ENCODE results near the gene TTLL8. TPM values are rescaled to one million over a fixed set of nuclear protein-coding genes. Genes with fewer than 3 reads are reported as not detected.

The TTLL8 gene
- not detected in 2 replicates for total RNA-seq
- not detected in 2 replicates for polyA plus RNA-seq
- not detected in 2 replicates for polyA plus RNA-seq (2011; cell fraction: cytosol; rRNA removed)
- not detected in 2 replicates for polyA plus RNA-seq (2011; cell fraction: nucleus; rRNA removed)
- not detected in 2 replicates for polyA plus RNA-seq (2012)
- not detected in 2 replicates for polyA minus RNA-seq
- not detected for polyA minus RNA-seq (2011; cell fraction: cytosol; rRNA and poly(A)+ RNA removed)
- polyA minus RNA-seq (2011; cell fraction: nucleus; rRNA and poly(A)+ RNA removed) = not detected in 2 replicates
- Bru-seq, nascent RNA = not detected
- percentile 1 among the genes with signal in this experiment for BruChase-seq, experiment 1, labeled RNA remaining after a 6-hour chase
- BruChase-seq, experiment 2, labeled RNA remaining after a 2-hour chase = percentile 3 among the genes with signal in this experiment
- long read RNA-seq = 0 reads

- H3K4me1 ChIP-seq (ENCODE audit: control insufficient read depth, extremely low read depth, insufficient read depth, low read length) = no peaks in the 10 kb centered on the region
- TF ChIP-seq EZH2 (IDR thresholded peaks at IDR 0.05; ENCODE audit: borderline replicate concordance, low read depth, low read length, severe bottlenecking) (peak; percentile 98), JUN (IDR thresholded peaks at IDR 0.05; ENCODE audit: borderline replicate concordance, insufficient read depth, insufficient read length, low read depth) (no peak)
- no TSS peak for BruUV-seq (replicated peaks)
- no peak for DNase-seq (ENCODE audit: low read depth, low spot score)
- no peak within 1 kb of the TSS for H3K9ac ChIP-seq (replicated peaks; ENCODE audit: extremely low read depth, insufficient read depth, low read length)
- ChIA-PET POLR2A (no interaction called here), CTCF (interaction anchor here (1.4 to 2.5 kb wide), 3 partner anchors 27 to 54 kb away, joined by 4 to 9 read pairs (median 5); partner anchors contain the start of gene MLC1)
- H2AFZ ChIP-seq (ENCODE audit: low read depth, low read length) = no peak within 1 kb of the TSS
- intact Hi-C loops (cut with micrococcal nuclease) = no loop called here
- FAIRE-seq = no peak
- no peak within 1 kb of the TSS for H3K4me3 ChIP-seq (replicated peaks in 1 of 3; ENCODE audit: insufficient read depth in 1 of 3, low read depth in 1 of 3, low read length in 3 of 3)
- H3K27me3 ChIP-seq (ENCODE audit: control insufficient read depth in 2 of 2, insufficient read depth in 2 of 2, low read length in 2 of 2) = peaks cover 10 to 19% of the 10 kb centered on the region in 2 experiments
- no peaks in the 10 kb centered on the region for H3K36me3 ChIP-seq (ENCODE audit: control insufficient read depth in 2 of 2, extremely low read depth in 1 of 2, insufficient read depth in 2 of 2, low read length in 2 of 2)
- H3K27ac ChIP-seq (ENCODE audit: insufficient read depth, low read depth, low read length) = no peak within 1 kb of the TSS
- dilution Hi-C loops (cut with MboI; ENCODE audit: extremely low pct_ligation_motif_present, low sequenced_read_pairs) = no loop called here
- no peaks in the 10 kb centered on the region for H3K9me1 ChIP-seq (replicated peaks; ENCODE audit: control insufficient read depth, extremely low read depth, insufficient read depth, low read length)
- no peaks in the 10 kb centered on the region for H3K79me2 ChIP-seq (ENCODE audit: control insufficient read depth, insufficient read depth, low read length)
- H4K20me1 ChIP-seq (replicated peaks; ENCODE audit: control insufficient read depth, extremely low read depth, insufficient read depth, low read length) = no peaks in the 10 kb centered on the region
- no peak within 1 kb of the TSS for H3K4me2 ChIP-seq (ENCODE audit: insufficient read depth, low read length)
- H3K9me3 ChIP-seq (replicated peaks; ENCODE audit: control insufficient read depth, insufficient read depth, low read length) = no peaks in the 10 kb centered on the region
These were observed at the start of gene TTLL8 for GRCh38 chr22:50058061-50058905. Gene TTLL8 (minus strand): TSS chr22:50058298.

- POLR2A ChIA-PET = no interaction called here
- intact Hi-C loops (cut with micrococcal nuclease) (no loop called here), dilution Hi-C loops (cut with MboI; ENCODE audit: extremely low pct_ligation_motif_present, low sequenced_read_pairs) (no loop called here)
- no peak for DNase-seq (ENCODE audit: low read depth, low spot score)
- H3K9me1 ChIP-seq (replicated peaks; ENCODE audit: control insufficient read depth, extremely low read depth, insufficient read depth, low read length) = no peaks in the 10 kb centered on the region
- H2AFZ ChIP-seq (ENCODE audit: low read depth, low read length) = no peak overlapping the region
- H3K79me2 ChIP-seq (ENCODE audit: control insufficient read depth, insufficient read depth, low read length) = no peaks in the 10 kb centered on the region
- no peaks in the 10 kb centered on the region for H3K27me3 ChIP-seq (ENCODE audit: control insufficient read depth in 2 of 2, insufficient read depth in 2 of 2, low read length in 2 of 2)
- H3K36me3 ChIP-seq (ENCODE audit: control insufficient read depth in 2 of 2, extremely low read depth in 1 of 2, insufficient read depth in 2 of 2, low read length in 2 of 2) = no peaks in the 10 kb centered on the region
- H3K4me3 ChIP-seq (replicated peaks in 1 of 3; ENCODE audit: insufficient read depth in 1 of 3, low read depth in 1 of 3, low read length in 3 of 3) = no peak overlapping the region
- BruUV-seq (replicated peaks) = no TSS peak
- H3K9me3 ChIP-seq (replicated peaks; ENCODE audit: control insufficient read depth, insufficient read depth, low read length) = no peaks in the 10 kb centered on the region
- FAIRE-seq = no peak
- H4K20me1 ChIP-seq (replicated peaks; ENCODE audit: control insufficient read depth, extremely low read depth, insufficient read depth, low read length) = no peaks in the 10 kb centered on the region
- peaks cover 10% of the 10 kb centered on the region for H3K4me1 ChIP-seq (ENCODE audit: control insufficient read depth, extremely low read depth, insufficient read depth, low read length)
- no peak for TF ChIP-seq MYC (IDR thresholded peaks at IDR 0.05; ENCODE audit: low read depth, low read length)
- no peak for TF ChIP-seq FOS (IDR thresholded peaks at IDR 0.05; ENCODE audit: borderline replicate concordance, insufficient read depth, low read length)
- no peak for TF ChIP-seq MAX (IDR thresholded peaks at IDR 0.05; ENCODE audit: insufficient read depth, insufficient read length)
- TF ChIP-seq JUN (IDR thresholded peaks at IDR 0.05; ENCODE audit: borderline replicate concordance, insufficient read depth, insufficient read length, low read depth) = no peak
- no peak for TF ChIP-seq CTCF (IDR thresholded peaks at IDR 0.05; ENCODE audit: extremely low read depth in 1 of 2, insufficient read depth in 1 of 2, low read depth in 1 of 2, low read length in 2 of 2)
- TF ChIP-seq POLR2A (IDR thresholded peaks at IDR 0.05; ENCODE audit: low read depth, low read length) = no peak
- no peak for TF ChIP-seq GATA2 (IDR thresholded peaks at IDR 0.05; ENCODE audit: insufficient read depth, insufficient read length, low read depth, low read length)
- no peak for TF ChIP-seq EZH2 (IDR thresholded peaks at IDR 0.05; ENCODE audit: borderline replicate concordance, low read depth, low read length, severe bottlenecking)
- no peak for TF ChIP-seq POLR2AphosphoS5 (IDR thresholded peaks at IDR 0.05; ENCODE audit: insufficient read depth, low read depth, low read length)
- no peak overlapping the region for H3K4me2 ChIP-seq (ENCODE audit: insufficient read depth, low read length)
- H3K27ac ChIP-seq (ENCODE audit: insufficient read depth, low read depth, low read length) = no peak overlapping the region
- H3K9ac ChIP-seq (replicated peaks; ENCODE audit: extremely low read depth, insufficient read depth, low read length) = no peak overlapping the region
- CTCF ChIA-PET = interaction anchor here (0.6 kb wide), 1 partner anchor 69 kb away, joined by 3 read pairs; no protein-coding TSS in a partner anchor
These were observed 49.4 kb upstream of the TTLL8 start for GRCh38 chr22:50107529-50107928.
